HG03460 (cell line): Measurements from ENCODE around the gene NDEL1.
A peak's percentile ranks its signal among the peaks of the same experiment; 100 is the strongest.
"Not testable (repeated sequence)": the region's sequence is repeated elsewhere in the genome, so short reads cannot be mapped to it uniquely, and the experiment has no call there.

Experiments used
- ATAC-seq: cut with Tn5 transposase; IDR thresholded peaks from one replicate; pipeline ENCODE4 v1.9.1; 2021; ENCODE audit not compliant: unreplicated experiment

Gene NDEL1, protein sequence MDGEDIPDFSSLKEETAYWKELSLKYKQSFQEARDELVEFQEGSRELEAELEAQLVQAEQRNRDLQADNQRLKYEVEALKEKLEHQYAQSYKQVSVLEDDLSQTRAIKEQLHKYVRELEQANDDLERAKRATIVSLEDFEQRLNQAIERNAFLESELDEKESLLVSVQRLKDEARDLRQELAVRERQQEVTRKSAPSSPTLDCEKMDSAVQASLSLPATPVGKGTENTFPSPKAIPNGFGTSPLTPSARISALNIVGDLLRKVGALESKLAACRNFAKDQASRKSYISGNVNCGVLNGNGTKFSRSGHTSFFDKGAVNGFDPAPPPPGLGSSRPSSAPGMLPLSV

DNA sequence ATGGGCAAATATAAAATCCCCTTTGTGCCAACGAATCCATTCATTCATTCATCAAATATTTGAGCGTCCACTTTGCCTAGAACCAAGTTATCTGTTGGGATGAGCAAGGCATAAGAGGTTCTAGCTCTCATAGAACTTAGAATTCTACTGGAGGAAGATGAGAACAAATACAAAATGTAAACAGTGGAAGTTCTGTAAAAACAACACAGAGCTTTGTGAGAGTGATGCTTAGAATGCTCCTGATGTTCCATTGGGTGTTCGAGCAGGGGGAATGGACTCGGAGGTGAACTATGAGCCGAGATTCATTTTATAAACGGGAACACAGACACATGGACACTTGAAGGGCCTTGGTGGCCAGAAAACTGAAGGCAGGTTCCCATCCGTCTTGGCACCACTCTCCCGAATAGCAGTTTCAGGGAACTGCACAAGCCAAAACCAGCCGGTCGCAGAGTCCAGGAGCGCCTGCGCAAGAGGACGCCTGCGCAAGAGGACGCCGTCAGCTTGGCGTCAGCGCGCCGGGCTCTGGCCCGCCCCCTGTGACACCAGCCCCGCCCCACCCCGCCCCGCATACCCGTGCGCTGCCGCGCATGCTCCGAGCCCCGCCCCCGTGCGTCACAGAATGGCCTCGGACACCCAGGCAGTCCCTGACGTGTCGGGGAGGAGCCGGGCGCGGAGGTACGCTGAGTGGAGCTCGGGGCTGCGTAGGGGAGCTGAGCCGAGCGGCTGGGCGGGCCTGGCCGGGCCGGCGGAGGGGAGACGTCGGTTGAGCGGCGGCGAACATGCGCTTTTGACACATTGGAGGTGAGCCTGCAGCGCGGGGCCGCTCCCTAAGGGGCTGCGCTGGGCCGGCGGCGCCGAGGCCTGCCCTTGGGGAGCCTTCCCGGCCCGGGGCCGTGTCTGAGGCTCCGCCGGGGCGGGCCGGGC lies at the start of gene NDEL1:
NDEL1 (plus strand) TSS at position 640 of the 924 bp plus-strand sequence. CDS start 8,388 bp downstream, outside the sequence.
- peak; percentile 96 for ATAC-seq

DNA sequence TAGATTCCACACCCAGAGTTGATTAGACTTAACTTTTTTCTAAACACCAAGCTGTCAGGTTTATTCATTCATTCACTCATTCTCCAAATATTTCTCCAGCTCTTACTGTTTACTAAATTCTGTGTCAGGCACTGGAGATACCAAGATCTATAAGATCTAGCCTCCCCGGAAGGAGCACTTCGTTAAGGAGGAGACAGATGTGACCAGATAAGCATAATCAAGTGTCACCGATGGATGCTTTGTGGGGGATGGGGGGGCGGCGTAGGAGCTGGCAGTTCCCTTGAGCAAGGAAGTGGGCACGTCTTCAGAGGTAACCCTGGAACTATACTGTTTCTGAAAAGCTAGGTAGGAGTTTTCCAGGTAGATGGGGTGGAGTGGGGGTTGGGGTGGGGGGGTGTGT lies 48.8 kb upstream of the NDEL1 start:
- ATAC-seq: no peak

- ATAC-seq: no peak
These were observed 47.6 kb upstream of the NDEL1 start for GRCh38 chr17:8387914-8388651.

- ATAC-seq: no peak
These were observed 44.0 kb upstream of the NDEL1 start for GRCh38 chr17:8391711-8392110.

DNA sequence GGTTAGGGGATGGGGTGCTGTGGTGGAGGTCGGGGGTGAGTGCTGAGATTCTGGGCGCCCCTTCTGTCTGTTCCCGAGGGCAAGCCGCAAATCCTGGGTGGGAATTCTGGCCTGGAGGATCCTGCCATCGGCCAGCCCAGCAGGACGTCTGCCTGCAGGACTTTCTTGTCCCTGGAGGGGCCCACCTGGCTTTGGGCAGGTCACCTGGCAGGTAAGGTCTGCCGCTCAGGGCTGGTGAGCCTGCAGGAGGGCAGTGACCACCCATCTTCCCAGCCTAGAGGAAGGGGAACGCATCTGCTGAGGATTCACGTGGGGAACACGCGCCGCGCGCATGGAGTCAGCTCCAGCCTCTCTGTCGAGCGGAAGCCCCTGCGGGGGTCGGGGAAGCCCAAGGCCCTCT lies 43.4 kb upstream of the NDEL1 start:
- ATAC-seq: no peak

GRCh38 chr17:8392674-8393469 lies 42.8 kb upstream of the NDEL1 start:
- ATAC-seq: no peak

DNA sequence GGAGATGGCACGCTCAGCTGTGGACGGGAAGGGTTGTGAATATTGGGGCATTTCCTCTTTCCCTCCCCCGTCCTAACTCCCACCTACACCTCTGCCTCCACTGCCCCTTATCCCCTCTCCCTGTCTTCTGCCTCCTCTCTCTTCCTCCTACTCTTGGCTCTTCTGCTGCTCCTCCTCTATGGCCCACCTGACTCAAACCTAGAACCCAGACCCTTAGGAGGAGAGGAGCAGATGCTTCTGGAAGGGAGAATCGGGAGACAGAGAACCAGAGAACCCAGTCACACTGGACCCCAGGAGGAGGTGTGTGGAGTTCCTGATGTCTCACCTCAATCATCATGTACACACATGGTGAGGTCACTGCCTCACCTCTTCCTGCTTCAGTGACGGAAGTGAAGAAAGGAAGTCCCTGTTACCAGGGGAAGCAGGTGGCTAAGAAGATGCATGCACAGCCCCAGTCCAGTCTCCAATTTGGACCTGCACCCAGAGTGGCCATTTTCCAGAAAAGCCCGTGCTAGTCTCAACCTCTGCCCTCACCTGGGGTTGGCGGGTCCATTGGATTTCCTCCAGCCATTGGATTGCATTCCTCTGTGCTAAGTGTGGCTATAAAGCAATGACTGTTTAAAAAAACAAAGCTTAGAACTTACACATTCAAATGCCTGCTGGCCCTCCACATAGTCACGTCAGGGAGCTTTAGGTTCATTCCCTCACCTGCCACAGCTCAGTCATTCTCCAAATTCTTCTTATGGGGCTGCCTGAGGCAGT lies 42.0 kb upstream of the NDEL1 start:
- ATAC-seq: no peak

GRCh38 chr17:8394497-8394896 lies 41.2 kb upstream of the NDEL1 start:
- ATAC-seq: not testable (repeated sequence)

DNA sequence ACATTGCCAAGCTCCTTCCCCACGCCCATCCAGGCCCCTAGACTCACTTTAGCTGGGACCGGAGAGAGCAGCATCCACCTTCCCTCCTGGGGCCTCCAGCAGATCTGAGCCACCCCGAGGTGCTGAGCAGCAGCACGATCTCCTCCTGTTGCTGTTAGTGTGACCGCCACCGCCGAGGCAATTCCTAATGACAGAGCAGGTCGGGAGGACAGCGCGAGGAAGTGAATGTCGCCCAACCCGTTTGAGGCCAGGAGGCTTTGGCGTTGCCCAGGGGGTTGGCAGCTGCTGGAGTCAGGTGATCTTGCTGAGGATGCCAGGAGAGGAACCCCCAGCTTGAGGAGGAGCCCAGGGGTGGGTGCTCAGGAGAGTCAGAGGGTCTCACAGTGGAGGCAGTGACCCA lies 38.0 kb upstream of the NDEL1 start, which contains the start of gene RNF222:
RNF222 (minus strand) TSS at position 192 of the 400 bp plus-strand sequence. CDS start 4,366 bp downstream, outside the sequence.
- no peak for ATAC-seq

DNA sequence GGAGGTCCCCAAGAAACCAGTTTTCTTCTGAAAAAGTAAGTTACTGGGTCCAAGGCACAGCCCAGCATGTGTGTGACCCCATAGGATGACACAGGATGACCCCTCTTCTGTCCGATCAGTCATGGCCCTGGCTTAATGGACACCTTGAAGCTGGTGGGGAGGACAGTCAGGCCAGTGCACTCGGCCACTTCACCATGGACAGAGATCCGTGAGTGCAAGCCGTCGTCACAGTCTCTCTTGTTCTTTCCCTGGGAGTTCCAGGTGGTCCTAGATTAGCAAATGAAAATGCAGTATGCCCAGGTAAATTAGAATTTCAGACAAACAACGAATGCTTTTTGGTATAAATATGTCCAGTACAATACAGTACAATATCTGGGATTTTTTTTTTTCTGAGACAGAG lies 36.7 kb upstream of the NDEL1 start:
- no peak for ATAC-seq

DNA sequence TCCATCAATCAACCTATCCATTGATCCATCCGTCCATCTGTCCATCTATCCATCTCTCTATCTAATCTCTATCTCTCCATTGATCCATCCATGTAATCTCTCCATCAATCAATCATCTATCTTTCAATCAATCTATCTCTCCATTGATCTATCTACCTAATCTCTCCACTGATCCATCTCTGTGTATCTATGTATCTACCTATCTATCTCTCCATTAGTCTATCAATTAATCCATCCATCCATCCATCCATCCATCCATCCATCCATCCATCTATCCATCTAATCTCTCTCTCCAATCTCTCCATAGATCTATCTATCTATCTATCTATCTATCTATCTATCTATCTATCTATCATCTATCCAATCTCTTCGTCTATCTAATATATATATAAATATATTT lies 34.6 kb upstream of the NDEL1 start:
- ATAC-seq: no peak

DNA sequence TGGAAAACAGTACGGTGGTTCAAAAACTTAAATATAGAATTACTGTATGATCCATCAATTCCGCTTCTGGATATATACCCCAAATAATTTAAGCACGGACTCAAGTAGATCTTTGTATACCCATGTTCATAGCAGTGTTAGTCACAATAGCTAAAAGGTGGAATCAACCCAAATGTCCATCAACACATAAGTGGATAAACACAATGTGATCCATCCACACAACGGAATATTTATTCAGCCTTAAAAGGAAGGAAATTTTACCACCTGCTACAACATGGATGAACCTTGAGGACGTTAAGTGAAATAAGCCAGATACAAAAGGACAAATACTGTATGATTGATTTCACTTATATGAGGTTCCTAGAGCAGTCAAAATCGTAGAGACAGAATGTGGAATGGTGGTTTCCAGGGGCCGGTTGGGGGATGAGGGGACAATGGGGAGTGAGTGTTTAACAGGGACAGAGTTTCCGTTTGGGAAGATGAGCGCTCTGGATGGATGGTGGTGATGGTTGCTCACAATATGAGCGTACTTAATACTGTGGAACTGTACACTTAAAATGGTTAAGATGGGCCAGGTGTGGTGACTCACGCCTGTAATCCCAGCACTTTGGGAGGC lies 32.7 kb upstream of the NDEL1 start:
- no peak for ATAC-seq

DNA sequence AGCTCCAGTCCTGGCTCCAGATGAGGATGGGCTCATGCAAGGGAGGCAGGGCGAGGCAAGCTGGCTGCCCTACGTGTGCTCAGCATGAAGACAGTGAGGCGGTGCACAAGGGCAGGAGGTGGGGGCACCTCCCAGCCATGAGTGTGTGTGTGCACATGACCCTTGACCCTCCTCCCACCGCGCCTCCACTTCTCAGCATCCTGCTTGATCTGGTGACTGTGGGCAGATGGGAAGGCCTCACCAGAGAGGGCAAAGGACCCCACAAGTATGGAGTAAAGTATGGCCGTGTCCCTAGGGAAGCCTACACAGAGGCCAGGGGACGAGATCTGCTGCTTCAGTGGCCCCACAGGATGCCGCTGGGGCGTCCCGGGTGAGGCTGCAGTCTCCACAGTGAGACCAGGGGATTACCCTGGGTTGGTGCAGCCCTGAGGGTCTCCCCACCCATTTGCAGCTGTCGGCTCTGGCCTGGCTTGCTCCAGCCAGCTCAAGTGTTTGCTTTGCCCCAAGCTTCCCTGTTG lies 30.1 kb upstream of the NDEL1 start:
- no peak for ATAC-seq

- ATAC-seq: no peak
These were observed 29.5 kb upstream of the NDEL1 start for GRCh38 chr17:8406174-8406573.

- ATAC-seq: no peak
These were observed 27.3 kb upstream of the NDEL1 start for GRCh38 chr17:8408371-8408770.

DNA sequence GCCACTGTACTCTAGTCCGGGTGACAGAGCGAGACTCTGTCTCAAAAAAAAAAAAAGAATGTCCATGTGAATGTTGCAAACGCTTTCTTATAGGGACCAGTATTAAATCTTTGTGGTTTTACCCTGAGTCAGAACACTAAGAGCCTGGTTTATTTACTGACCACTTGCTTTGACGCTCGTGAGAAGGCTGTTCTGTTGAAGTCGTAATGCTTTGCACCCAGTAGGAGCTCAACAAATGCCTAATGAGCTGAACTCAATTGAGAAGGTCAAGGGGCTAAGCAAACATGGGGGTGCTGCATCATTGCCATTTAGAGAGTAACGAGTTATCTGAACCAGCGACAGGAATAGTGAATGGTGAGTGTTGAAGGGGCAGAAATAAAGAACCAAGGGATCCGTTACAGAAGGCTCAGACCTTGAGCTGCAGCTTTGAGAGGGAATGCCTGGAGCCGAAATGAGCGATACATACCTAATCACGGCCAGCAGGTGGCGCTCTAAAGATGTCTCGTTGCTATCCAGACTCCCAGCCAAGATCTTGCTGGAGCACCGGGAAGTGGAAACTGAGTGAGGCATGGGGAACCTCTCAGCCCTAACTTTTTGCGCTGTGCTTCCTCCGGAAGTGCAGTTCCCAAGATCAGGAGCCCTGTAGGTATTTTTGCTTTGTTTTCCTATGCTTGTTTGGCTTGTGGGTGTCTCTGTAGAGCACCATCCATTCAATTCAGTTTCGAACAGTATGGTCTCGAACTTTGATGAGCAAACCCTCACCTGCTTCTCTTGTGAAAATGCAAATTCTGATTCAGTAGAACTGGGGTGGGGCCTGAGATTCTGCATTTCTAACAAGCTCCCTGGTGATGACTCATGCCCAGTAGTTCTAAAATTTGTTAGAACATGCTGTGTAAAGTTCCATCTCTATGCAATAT lies 25.5 kb upstream of the NDEL1 start:
- ATAC-seq: no peak

- ATAC-seq: no peak
These were observed 24.8 kb upstream of the NDEL1 start for GRCh38 chr17:8410883-8411238.

- no peak for ATAC-seq
These were observed 23.6 kb upstream of the NDEL1 start for GRCh38 chr17:8412089-8412488.
